ENCODE data around the gene RNF212.
"Not testable (repeated sequence)": the region's sequence is repeated elsewhere in the genome, so short reads cannot be mapped to it uniquely, and the experiment has no call there.

Gene RNF212

DNA sequence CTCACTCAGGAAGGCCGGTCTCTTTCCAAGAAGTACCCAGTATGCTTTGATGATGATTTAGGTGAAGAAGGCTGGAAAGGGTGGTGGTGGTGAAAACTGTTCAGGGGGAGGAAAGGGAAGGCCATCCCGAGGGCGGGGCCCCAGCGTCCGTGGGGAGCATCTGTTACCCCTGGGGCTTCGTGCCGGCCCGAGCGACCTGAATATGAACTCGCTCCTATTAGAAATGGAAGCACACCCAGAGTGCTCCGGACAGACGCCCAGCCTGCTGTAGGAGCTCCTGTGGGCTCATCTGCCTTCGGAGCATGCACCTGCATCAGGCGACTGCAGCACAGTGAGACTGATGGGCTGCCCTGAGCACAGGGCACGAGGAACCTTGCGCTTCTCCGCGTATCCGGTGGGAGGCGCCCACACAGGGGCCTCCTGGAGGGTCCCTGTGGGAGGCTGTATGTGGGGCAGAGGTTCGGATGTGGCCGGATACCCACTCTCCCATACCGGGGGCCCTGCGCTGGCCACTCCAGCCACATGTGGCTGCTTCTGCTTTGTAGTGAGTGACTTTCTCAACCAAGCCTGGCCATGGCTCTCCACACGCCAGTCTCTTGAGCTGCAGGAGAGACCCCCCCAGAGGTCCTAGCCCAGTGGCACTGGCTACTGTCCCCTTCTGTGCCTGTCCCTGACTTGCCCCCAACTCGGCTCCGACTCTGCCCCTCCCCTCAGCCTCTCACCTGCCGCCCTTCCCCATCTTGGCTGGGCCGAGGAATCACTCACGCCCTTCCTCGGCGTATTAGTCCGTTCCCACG lies 65.2 kb downstream of the RNF212 start:
- Histone ChIP-seq H3K9me3 (ENCODE audit: control insufficient read depth in 2 of 2, low read length in 2 of 2) (no peaks in the 10 kb centered on the region), H3K36me3 (ENCODE audit: control insufficient read depth in 2 of 2, insufficient read depth in 2 of 2, low read length in 2 of 2) (no peaks in the 10 kb centered on the region), H3K27ac (ENCODE audit: low read length) (no peak overlapping the region), H3K27me3 (ENCODE audit: control insufficient read depth in 1 of 2, insufficient read depth in 2 of 2, low read length in 2 of 2) (peaks cover 43 to 51% of the 10 kb centered on the region in 2 donors), H3K4me3 (ENCODE audit: low read length in 2 of 2) (peak overlapping the region in 1 of 2 donors; percentile 22), H3K9ac (ENCODE audit: low read length in 2 of 2) (no peak overlapping the region), H3K4me1 (ENCODE audit: control insufficient read depth, insufficient read depth, low read length) (peaks cover 29% of the 10 kb centered on the region)

DNA sequence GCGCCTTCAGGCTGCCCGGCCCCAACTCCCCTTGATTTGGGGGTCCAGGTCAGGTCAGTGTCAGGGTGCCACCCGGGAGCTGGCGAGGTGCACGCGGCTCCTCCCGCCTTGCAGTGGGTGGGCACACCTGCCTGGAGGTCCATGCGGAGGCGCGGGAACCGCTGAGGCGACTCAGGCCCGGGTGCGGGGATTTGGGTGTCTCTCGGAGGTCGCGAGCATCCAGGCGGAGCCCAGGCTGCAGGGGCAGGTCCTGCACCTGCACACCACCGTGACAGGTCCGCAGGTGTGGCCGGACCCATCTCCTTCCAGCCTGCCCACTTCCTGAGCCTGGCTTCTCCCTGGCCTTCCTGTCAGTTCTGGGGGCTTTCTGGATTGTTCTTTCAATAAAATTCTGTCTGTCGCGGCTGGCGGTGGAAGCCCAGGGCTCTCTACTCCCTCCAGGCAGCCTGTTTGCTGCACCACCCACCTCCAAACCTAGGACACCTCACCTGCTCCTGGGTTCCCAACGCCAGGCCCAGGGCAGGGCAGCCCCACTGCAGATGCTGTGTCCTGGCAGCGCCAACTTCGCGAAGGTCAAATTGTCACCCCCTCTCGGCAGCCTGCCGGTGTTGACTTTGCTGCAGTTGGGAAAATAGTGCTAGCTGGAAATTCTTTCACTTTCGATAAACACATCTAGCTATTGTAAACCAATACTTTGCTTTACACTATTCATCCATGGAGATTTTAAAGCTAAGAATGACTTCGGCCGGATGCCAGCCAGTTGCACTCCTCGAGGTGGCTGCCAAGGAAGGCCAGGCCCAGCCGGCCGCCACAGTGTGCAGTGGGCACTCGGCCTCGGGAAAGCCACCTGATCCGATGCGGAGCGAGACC lies 66.0 kb downstream of the RNF212 start:
- no peak overlapping the region for H3K27ac ChIP-seq (ENCODE audit: low read length)
- no peak overlapping the region for H3K9ac ChIP-seq (ENCODE audit: low read length in 2 of 2)
- H3K9me3 ChIP-seq (ENCODE audit: control insufficient read depth in 2 of 2, low read length in 2 of 2) = no peaks in the 10 kb centered on the region
- H3K36me3 ChIP-seq (ENCODE audit: control insufficient read depth in 2 of 2, insufficient read depth in 2 of 2, low read length in 2 of 2) = no peaks in the 10 kb centered on the region
- peaks cover 39 to 52% of the 10 kb centered on the region in 2 donors for H3K27me3 ChIP-seq (ENCODE audit: control insufficient read depth in 1 of 2, insufficient read depth in 2 of 2, low read length in 2 of 2)
- peak overlapping the region in 1 of 2 donors; percentile 54 for H3K4me3 ChIP-seq (ENCODE audit: low read length in 2 of 2)
- H3K4me1 ChIP-seq (ENCODE audit: control insufficient read depth, insufficient read depth, low read length) = peaks cover 30% of the 10 kb centered on the region

DNA sequence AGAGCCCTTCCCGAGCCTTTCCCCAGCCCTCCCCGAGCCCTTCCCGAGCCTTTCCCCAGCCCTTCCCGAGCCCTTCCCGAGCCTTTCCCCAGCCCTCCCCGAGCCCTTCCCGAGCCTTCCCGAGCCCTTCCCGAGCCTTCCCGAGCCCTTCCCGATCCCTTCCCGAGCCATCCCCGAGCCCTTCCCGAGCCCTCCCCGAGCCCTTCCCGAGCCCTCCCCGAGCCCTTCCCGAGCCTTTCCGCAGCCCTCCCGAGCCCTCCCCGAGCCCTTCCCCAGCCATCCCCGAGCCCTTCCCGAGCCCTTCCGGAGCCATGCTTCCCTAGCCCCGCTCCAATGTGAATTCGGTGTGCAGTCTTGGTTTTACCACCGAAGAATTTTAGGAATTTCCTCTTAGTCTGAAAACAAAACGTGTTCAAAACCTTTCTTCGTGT lies 66.8 kb downstream of the RNF212 start:
- Histone ChIP-seq H3K4me1 (ENCODE audit: control insufficient read depth, insufficient read depth, low read length) (peaks cover 34% of the 10 kb centered on the region), H3K4me3 (ENCODE audit: low read length in 2 of 2) (peak overlapping the region in 1 of 2 donors; percentile 54), H3K27me3 (ENCODE audit: control insufficient read depth in 1 of 2, insufficient read depth in 2 of 2, low read length in 2 of 2) (peaks cover 35 to 49% of the 10 kb centered on the region in 2 donors)
- H3K9ac ChIP-seq (ENCODE audit: low read length in 2 of 2); H3K9me3 ChIP-seq (ENCODE audit: control insufficient read depth in 2 of 2, low read length in 2 of 2); H3K27ac ChIP-seq (ENCODE audit: low read length); H3K36me3 ChIP-seq (ENCODE audit: control insufficient read depth in 2 of 2, insufficient read depth in 2 of 2, low read length in 2 of 2): not testable (repeated sequence)

DNA sequence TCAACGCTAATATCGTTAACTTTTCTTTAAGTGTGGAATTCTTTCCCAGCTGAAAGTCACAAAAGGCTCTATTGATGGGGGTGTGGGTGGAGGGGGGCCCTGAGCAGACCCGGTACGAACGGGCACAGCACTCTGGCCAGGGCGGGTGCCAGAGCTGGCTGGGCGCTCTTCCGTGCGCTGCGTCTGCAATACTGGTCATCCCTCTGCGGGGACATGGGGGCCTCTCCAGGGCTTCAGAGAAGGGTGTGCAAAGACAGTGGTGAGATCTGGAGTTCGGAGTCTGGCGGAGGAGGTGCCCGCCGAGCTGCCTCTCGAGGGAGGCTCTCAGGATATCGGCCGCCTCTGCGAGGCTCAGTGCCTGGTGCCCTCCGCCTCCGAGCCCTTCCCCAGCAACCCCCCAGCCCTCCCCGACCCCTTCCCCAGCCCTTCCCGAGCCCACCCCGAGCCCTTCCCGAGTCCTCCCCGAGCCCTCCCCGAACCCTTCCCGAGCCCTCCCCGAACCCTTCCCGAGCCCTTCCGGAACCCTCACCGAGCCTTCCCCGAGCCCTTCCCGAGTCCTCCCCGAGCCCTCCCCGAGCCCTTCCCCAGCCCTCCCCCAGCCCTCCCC lies 67.7 kb downstream of the RNF212 start:
- Histone ChIP-seq H3K9ac (ENCODE audit: low read length in 2 of 2) (no peak overlapping the region), H3K27ac (ENCODE audit: low read length) (no peak overlapping the region), H3K36me3 (ENCODE audit: control insufficient read depth in 2 of 2, insufficient read depth in 2 of 2, low read length in 2 of 2) (no peaks in the 10 kb centered on the region), H3K4me3 (ENCODE audit: low read length in 2 of 2) (no peak overlapping the region), H3K9me3 (ENCODE audit: control insufficient read depth in 2 of 2, low read length in 2 of 2) (no peaks in the 10 kb centered on the region), H3K27me3 (ENCODE audit: control insufficient read depth in 1 of 2, insufficient read depth in 2 of 2, low read length in 2 of 2) (peaks cover 33 to 47% of the 10 kb centered on the region in 2 donors), H3K4me1 (ENCODE audit: control insufficient read depth, insufficient read depth, low read length) (peaks cover 42% of the 10 kb centered on the region)

DNA sequence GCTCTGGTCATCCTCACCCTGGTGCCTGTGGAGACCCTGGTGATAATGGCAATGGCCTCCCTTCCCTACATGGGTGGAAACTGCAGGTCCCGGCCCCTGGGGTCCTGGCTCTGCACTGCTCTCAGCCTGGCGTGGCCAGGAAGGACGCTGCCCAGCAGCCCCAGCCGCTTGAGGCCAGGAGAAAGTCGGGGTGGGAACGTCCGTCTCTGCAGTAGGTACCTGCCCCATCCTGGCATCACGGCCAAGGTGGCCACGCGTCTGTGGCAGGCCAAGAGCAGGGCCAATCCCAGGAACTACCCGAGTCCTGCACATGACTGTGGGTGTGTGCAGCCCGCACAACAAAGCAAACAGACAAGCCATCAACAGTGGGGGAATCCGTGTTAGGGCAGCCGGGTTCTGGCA lies 68.2 kb downstream of the RNF212 start:
- no peaks in the 10 kb centered on the region for H3K36me3 ChIP-seq (ENCODE audit: control insufficient read depth in 2 of 2, insufficient read depth in 2 of 2, low read length in 2 of 2)
- no peak overlapping the region for H3K9ac ChIP-seq (ENCODE audit: low read length in 2 of 2)
- no peaks in the 10 kb centered on the region for H3K9me3 ChIP-seq (ENCODE audit: control insufficient read depth in 2 of 2, low read length in 2 of 2)
- peaks cover 33 to 43% of the 10 kb centered on the region in 2 donors for H3K27me3 ChIP-seq (ENCODE audit: control insufficient read depth in 1 of 2, insufficient read depth in 2 of 2, low read length in 2 of 2)
- H3K4me3 ChIP-seq (ENCODE audit: low read length in 2 of 2) = no peak overlapping the region
- H3K27ac ChIP-seq (ENCODE audit: low read length) = no peak overlapping the region
- H3K4me1 ChIP-seq (ENCODE audit: control insufficient read depth, insufficient read depth, low read length) = peaks cover 47% of the 10 kb centered on the region

DNA sequence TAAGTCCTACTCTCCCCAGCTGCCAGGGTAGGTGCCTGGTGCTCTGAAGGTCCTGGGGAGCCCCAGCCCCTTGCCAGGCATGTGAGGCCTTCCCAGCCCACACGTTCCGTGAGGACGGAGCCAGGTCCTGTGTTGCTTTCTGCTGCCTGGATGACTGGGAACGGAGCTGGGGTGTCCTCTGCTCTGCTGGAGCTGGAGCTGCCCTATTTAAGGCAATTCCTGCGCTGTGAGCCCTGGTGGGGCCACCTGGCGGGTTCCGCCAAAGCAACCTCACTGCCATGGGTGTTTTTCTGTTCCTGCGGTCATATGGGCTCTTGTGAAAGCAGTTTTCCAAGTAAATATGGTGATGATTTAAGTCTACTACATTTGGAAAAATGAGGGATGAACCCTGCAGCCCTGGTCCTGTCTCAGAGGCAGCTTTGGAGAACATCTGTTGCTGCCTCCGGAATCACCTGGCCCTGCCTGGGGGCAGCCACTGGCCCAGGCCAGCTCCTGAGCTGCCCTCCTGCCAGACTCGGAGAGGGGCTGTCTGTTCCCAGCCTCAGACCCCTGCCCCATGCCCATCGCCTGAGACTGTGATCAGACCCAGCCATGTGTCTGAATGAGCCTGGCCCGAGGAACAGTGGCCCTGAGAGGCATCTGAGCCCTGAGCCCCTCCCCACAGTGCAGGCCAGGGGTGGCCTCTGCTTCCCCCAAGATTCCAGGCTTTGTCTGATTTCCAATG lies 68.7 kb downstream of the RNF212 start:
- Histone ChIP-seq H3K36me3 (ENCODE audit: control insufficient read depth in 2 of 2, insufficient read depth in 2 of 2, low read length in 2 of 2) (no peaks in the 10 kb centered on the region), H3K9me3 (ENCODE audit: control insufficient read depth in 2 of 2, low read length in 2 of 2) (no peaks in the 10 kb centered on the region), H3K27ac (ENCODE audit: low read length) (no peak overlapping the region), H3K9ac (ENCODE audit: low read length in 2 of 2) (no peak overlapping the region), H3K4me3 (ENCODE audit: low read length in 2 of 2) (no peak overlapping the region), H3K27me3 (ENCODE audit: control insufficient read depth in 1 of 2, insufficient read depth in 2 of 2, low read length in 2 of 2) (peaks cover 33 to 47% of the 10 kb centered on the region in 2 donors), H3K4me1 (ENCODE audit: control insufficient read depth, insufficient read depth, low read length) (peaks cover 51% of the 10 kb centered on the region)

DNA sequence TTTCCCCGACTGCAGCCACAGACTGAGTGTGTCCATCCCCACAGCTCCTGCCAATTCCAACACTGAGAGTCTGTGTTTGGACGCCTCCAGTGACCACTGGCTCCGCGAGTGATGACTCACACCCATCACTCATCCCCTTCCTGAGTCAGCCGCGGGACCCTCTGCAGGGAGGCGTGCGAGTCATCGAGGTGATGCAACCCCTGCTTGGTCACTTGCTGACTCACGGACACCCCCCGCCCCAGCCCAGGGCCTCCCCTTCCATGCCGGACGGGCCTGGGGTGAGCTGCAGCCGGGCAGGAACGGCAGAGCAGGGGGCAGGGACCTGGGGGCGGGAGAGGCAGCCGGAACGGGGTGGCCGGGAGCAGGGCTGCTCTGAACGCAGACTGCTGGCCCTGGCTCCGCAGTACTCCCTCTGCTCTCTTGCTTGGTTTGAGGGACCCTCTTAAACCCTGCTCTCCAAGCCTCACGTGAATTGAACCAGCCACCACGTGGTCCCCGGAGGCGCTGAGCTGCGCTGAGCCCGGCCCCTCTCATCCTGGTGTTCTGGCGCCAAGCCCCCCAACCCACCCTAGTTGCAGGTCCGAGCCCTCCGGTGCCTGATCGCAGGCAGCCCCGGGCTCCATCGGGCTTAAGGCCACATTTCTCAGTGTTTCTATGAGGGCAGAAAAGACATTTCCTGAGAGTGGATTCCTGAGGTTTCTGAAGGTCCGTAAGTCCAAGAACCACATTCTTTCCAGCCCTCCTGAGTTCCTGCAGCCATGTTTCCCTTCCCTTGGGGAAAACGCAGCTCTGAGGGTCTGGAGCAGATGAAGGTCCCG lies 69.5 kb downstream of the RNF212 start:
- H3K9me3 ChIP-seq (ENCODE audit: control insufficient read depth in 2 of 2, low read length in 2 of 2) = no peaks in the 10 kb centered on the region
- H3K36me3 ChIP-seq (ENCODE audit: control insufficient read depth in 2 of 2, insufficient read depth in 2 of 2, low read length in 2 of 2) = no peaks in the 10 kb centered on the region
- no peak overlapping the region for H3K27ac ChIP-seq (ENCODE audit: low read length)
- peaks cover 56% of the 10 kb centered on the region for H3K4me1 ChIP-seq (ENCODE audit: control insufficient read depth, insufficient read depth, low read length)
- peaks cover 29 to 46% of the 10 kb centered on the region in 2 donors for H3K27me3 ChIP-seq (ENCODE audit: control insufficient read depth in 1 of 2, insufficient read depth in 2 of 2, low read length in 2 of 2)
- no peak overlapping the region for H3K9ac ChIP-seq (ENCODE audit: low read length in 2 of 2)
- peak overlapping the region in 1 of 2 donors; percentile 40 for H3K4me3 ChIP-seq (ENCODE audit: low read length in 2 of 2)

DNA sequence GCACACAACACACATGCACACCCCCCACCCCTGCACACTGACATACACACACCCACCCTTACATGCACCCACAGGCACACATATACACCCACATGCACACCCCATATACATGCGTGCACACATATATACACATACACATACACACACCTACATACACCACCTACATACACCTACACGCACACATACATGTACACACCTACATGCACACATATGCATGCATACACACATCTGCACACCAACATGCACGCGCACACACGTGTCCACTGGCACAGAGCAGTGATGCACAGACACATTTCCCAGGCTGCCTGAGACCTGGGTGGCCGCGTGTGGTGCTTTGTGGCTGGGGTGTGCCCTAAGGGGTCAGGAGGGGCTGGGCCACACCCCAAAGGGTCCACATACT lies 70.2 kb downstream of the RNF212 start:
- no peaks in the 10 kb centered on the region for H3K36me3 ChIP-seq (ENCODE audit: control insufficient read depth in 2 of 2, insufficient read depth in 2 of 2, low read length in 2 of 2)
- H3K9ac ChIP-seq (ENCODE audit: low read length in 2 of 2) = no peak overlapping the region
- H3K9me3 ChIP-seq (ENCODE audit: control insufficient read depth in 2 of 2, low read length in 2 of 2) = no peaks in the 10 kb centered on the region
- peak overlapping the region in 1 of 2 donors; percentile 40 for H3K4me3 ChIP-seq (ENCODE audit: low read length in 2 of 2)
- H3K27ac ChIP-seq (ENCODE audit: low read length) = no peak overlapping the region
- H3K4me1 ChIP-seq (ENCODE audit: control insufficient read depth, insufficient read depth, low read length) = peaks cover 54% of the 10 kb centered on the region
- H3K27me3 ChIP-seq (ENCODE audit: control insufficient read depth in 1 of 2, insufficient read depth in 2 of 2, low read length in 2 of 2) = peaks cover 28 to 44% of the 10 kb centered on the region in 2 donors

DNA sequence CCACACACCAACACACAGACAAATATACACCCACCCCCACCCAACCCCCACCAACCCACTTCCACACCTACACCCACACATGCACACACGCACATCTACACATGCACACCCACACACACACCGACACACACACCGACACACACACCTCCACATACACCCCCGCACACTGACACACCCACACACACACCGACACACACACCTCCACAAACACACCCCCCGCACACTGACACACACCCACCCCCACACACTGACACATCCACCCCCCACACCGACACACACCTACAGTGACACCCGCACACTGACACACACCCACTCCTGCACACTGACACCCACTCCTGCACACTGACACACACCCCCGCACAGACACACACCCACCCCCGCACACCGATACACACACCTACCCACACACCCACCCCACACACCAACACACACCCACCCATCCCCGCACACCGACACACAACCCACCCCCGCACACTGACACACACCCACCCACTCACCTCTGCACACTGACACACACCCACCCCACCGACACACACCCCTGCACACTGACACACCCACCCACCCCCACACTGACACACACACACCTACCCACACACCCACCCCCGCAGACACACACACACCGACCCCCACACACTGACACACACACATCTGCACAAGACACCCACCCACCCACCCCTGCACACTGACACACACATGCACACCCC lies 70.9 kb downstream of the RNF212 start:
- no peak overlapping the region for H3K9ac ChIP-seq (ENCODE audit: low read length in 2 of 2)
- H3K4me3 ChIP-seq (ENCODE audit: low read length in 2 of 2) = no peak overlapping the region
- no peaks in the 10 kb centered on the region for H3K36me3 ChIP-seq (ENCODE audit: control insufficient read depth in 2 of 2, insufficient read depth in 2 of 2, low read length in 2 of 2)
- H3K27me3 ChIP-seq (ENCODE audit: control insufficient read depth in 1 of 2, insufficient read depth in 2 of 2, low read length in 2 of 2) = peaks cover 28 to 44% of the 10 kb centered on the region in 2 donors
- H3K4me1 ChIP-seq (ENCODE audit: control insufficient read depth, insufficient read depth, low read length) = peaks cover 48% of the 10 kb centered on the region
- no peaks in the 10 kb centered on the region for H3K9me3 ChIP-seq (ENCODE audit: control insufficient read depth in 2 of 2, low read length in 2 of 2)
- H3K27ac ChIP-seq (ENCODE audit: low read length) = no peak overlapping the region

Measured in stomach smooth muscle (tissue), 2 donors.